ENCODE data around the gene SOS1. TPM values are rescaled to one million over a fixed set of nuclear protein-coding genes. Genes with fewer than 3 reads are reported as not detected.

Gene SOS1
- total and polyA plus RNA-seq, 2 of the 13 experiments (the other 11 are each of a cell fraction or from before 2014, with no cell fraction given), result 20.8 to 60.4 TPM

DNA sequence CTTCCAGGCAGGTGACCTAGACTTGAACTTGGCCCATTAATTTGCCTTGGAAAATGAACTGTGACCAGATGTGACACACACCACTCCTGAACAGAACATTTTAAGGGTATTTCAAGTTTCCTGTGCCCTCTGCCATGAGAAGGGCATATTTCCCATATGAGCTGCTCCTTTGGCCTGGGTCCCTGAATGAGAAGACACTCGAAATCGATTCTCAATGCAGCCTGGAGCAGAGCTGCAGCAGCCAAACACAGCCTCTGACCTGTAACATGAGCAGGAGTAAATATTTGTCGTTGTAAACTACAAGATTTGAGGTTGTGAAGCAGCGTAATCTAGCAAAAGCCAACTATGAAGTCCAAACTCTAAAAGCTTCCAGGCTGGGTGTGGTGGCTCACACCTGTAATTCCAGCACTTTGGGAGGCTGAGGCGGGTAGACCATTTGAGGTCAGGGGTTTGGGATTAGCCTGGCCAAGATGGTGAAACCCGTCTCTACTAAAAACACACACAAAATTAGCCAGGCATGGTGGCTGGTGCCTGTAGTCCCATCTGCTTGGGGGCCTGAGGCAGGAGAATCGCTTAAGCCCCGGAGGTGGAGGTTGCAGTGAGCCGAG lies 30.1 kb upstream of the SOS1 start (continued):
- TF ChIP-seq ZNF572 (CRISPR knock-in tag; IDR thresholded peaks at IDR 0.05), result peak; percentile 24; the same call in 1 of the 2 replicates
- TF ChIP-seq BCL6 (CRISPR knock-in tag; IDR thresholded peaks at IDR 0.05), result peak; percentile 100
- no peak for TF ChIP-seq MTA3 (CRISPR knock-in tag; IDR thresholded peaks at IDR 0.05)
- TF ChIP-seq, protein P1, sequence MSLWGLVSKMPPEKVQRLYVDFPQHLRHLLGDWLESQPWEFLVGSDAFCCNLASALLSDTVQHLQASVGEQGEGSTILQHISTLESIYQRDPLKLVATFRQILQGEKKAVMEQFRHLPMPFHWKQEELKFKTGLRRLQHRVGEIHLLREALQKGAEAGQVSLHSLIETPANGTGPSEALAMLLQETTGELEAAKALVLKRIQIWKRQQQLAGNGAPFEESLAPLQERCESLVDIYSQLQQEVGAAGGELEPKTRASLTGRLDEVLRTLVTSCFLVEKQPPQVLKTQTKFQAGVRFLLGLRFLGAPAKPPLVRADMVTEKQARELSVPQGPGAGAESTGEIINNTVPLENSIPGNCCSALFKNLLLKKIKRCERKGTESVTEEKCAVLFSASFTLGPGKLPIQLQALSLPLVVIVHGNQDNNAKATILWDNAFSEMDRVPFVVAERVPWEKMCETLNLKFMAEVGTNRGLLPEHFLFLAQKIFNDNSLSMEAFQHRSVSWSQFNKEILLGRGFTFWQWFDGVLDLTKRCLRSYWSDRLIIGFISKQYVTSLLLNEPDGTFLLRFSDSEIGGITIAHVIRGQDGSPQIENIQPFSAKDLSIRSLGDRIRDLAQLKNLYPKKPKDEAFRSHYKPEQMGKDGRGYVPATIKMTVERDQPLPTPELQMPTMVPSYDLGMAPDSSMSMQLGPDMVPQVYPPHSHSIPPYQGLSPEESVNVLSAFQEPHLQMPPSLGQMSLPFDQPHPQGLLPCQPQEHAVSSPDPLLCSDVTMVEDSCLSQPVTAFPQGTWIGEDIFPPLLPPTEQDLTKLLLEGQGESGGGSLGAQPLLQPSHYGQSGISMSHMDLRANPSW (CRISPR knock-in tag; IDR thresholded peaks at IDR 0.05; ENCODE audit: borderline replicate concordance), result peak; percentile 78; the same call in 1 of the 2 replicates
- peak; percentile 99 for TF ChIP-seq FOXA3 (CRISPR knock-in tag; IDR thresholded peaks at IDR 0.05)
- TF ChIP-seq KDM4B (CRISPR knock-in tag; IDR thresholded peaks at IDR 0.05), result 0 out of 2 replicates have a peak, but pooled peaks have one; percentile 25
- TF ChIP-seq DMAP1 (CRISPR knock-in tag; IDR thresholded peaks at IDR 0.05), result no peak
- TF ChIP-seq, protein P2, sequence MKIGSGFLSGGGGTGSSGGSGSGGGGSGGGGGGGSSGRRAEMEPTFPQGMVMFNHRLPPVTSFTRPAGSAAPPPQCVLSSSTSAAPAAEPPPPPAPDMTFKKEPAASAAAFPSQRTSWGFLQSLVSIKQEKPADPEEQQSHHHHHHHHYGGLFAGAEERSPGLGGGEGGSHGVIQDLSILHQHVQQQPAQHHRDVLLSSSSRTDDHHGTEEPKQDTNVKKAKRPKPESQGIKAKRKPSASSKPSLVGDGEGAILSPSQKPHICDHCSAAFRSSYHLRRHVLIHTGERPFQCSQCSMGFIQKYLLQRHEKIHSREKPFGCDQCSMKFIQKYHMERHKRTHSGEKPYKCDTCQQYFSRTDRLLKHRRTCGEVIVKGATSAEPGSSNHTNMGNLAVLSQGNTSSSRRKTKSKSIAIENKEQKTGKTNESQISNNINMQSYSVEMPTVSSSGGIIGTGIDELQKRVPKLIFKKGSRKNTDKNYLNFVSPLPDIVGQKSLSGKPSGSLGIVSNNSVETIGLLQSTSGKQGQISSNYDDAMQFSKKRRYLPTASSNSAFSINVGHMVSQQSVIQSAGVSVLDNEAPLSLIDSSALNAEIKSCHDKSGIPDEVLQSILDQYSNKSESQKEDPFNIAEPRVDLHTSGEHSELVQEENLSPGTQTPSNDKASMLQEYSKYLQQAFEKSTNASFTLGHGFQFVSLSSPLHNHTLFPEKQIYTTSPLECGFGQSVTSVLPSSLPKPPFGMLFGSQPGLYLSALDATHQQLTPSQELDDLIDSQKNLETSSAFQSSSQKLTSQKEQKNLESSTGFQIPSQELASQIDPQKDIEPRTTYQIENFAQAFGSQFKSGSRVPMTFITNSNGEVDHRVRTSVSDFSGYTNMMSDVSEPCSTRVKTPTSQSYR (CRISPR knock-in tag; IDR thresholded peaks at IDR 0.05; ENCODE audit: borderline replicate concordance), result peak; percentile 47; the same call in 1 of the 2 replicates
- TF ChIP-seq MIER3 (CRISPR knock-in tag; IDR thresholded peaks at IDR 0.05; ENCODE audit: borderline replicate concordance), result peak; percentile 66; the same call in 1 of the 2 replicates
- peak; percentile 79 for TF ChIP-seq HOXA5 (CRISPR knock-in tag; IDR thresholded peaks at IDR 0.05)
- TF ChIP-seq RARA (CRISPR knock-in tag; IDR thresholded peaks at IDR 0.05), result peak; percentile 98
- peak; percentile 39; the same call in 1 of the 2 replicates for TF ChIP-seq ZNF792 (CRISPR knock-in tag; IDR thresholded peaks at IDR 0.05)
- peak; percentile 90 for TF ChIP-seq ONECUT2 (CRISPR knock-in tag; IDR thresholded peaks at IDR 0.05)
- TF ChIP-seq, protein P3, sequence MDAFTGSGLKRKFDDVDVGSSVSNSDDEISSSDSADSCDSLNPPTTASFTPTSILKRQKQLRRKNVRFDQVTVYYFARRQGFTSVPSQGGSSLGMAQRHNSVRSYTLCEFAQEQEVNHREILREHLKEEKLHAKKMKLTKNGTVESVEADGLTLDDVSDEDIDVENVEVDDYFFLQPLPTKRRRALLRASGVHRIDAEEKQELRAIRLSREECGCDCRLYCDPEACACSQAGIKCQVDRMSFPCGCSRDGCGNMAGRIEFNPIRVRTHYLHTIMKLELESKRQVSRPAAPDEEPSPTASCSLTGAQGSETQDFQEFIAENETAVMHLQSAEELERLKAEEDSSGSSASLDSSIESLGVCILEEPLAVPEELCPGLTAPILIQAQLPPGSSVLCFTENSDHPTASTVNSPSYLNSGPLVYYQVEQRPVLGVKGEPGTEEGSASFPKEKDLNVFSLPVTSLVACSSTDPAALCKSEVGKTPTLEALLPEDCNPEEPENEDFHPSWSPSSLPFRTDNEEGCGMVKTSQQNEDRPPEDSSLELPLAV (CRISPR knock-in tag; conservative IDR thresholded peaks at IDR 0.05; ENCODE audit: low read depth), result no peak
- TF ChIP-seq NFIC (IDR thresholded peaks at IDR 0.05; ENCODE audit: low read length), result peak; percentile 86; the same call in 1 of the 2 replicates
- no peak for TF ChIP-seq SIN3B (IDR thresholded peaks at IDR 0.05; ENCODE audit: low read length)
- peak; percentile 94; the same call in 1 of the 2 replicates for TF ChIP-seq ZNF670 (CRISPR knock-in tag; IDR thresholded peaks at IDR 0.05; ENCODE audit: borderline replicate concordance)
- peak; percentile 89 for TF ChIP-seq HHEX (CRISPR knock-in tag; IDR thresholded peaks at IDR 0.05)
- no peak for TF ChIP-seq HOXA7 (CRISPR knock-in tag; IDR thresholded peaks at IDR 0.05)
- no peak for TF ChIP-seq ZNF850 (CRISPR knock-in tag; conservative IDR thresholded peaks at IDR 0.05)
- TF ChIP-seq KMT2A (CRISPR knock-in tag; IDR thresholded peaks at IDR 0.05), result 0 out of 2 replicates have a peak, but pooled peaks have one; percentile 36
- TF ChIP-seq KLF6 (CRISPR knock-in tag; IDR thresholded peaks at IDR 0.05), result peak; percentile 62; the same call in 1 of the 2 replicates

All from HepG2 (cell line).